ENCODE results near the gene GATA6.

DNA sequence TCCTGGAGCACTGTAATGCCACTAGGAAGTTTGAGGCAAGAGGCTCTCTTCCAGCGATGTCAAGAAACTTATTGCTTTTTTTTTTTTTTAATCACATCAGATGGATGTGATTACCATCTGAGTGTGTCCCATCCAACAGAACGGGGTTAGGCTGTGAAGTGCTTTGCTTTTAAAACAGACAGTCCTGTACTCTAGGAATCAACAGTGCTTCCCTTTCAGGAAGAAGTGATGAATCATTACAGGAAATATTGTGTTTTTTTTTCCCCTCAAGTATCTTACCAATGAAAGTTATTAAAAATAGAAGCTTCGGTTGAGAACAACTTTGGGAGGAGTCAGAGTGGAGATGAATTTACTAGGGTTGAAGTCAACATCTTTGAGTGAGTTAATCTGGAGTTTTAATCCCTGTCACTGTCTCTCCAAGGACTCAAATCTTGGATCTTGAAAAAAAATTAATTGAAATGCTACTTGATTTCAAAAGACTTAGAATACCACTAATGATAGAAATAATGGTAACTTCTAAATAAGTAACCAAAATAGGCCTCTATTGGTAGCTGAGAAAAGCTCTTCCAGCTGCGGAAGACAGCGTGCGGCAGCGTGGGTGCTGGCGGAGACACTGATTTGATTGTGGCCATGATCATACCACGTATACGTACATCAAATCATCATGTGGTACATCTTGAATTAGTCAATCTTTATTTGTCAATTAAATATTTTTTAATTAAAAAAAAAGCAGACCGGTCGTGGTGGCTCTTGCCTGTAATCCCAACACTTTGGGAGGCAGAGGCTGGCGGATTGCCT, 45.5 kb downstream of the GATA6 start:
- no peak for TF ChIP-seq EZH2 (IDR thresholded peaks at IDR 0.05; ENCODE audit: low read length)
- TF ChIP-seq, protein P1, sequence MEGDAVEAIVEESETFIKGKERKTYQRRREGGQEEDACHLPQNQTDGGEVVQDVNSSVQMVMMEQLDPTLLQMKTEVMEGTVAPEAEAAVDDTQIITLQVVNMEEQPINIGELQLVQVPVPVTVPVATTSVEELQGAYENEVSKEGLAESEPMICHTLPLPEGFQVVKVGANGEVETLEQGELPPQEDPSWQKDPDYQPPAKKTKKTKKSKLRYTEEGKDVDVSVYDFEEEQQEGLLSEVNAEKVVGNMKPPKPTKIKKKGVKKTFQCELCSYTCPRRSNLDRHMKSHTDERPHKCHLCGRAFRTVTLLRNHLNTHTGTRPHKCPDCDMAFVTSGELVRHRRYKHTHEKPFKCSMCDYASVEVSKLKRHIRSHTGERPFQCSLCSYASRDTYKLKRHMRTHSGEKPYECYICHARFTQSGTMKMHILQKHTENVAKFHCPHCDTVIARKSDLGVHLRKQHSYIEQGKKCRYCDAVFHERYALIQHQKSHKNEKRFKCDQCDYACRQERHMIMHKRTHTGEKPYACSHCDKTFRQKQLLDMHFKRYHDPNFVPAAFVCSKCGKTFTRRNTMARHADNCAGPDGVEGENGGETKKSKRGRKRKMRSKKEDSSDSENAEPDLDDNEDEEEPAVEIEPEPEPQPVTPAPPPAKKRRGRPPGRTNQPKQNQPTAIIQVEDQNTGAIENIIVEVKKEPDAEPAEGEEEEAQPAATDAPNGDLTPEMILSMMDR (optimal IDR thresholded peaks at IDR 0.05 in 1 of 3, IDR thresholded peaks at IDR 0.05 in 1 of 3, conservative IDR thresholded peaks at IDR 0.05 in 1 of 3; ENCODE audit: extremely low read depth in 1 of 3, insufficient read depth in 2 of 3, low read length in 3 of 3): no peak

Data from keratinocyte (primary cell).